Measurements from ENCODE around the gene RFX4. TPM values are rescaled to one million over a fixed set of nuclear protein-coding genes. Genes with fewer than 3 reads are reported as not detected.

RFX4 gene
- total RNA-seq, 1 donor from 2014 or later: 3.4 TPM

- H3K27ac ChIP-seq: no peak overlapping the region
- H4K20me1 ChIP-seq (ENCODE audit: low read depth): no peaks in the 10 kb centered on the region
- TF ChIP-seq EZH2 (IDR thresholded peaks at IDR 0.05): no peak
- no peak for TF ChIP-seq EZH2phosphoT487 (IDR thresholded peaks at IDR 0.05)
- TF ChIP-seq CTCF (IDR thresholded peaks at IDR 0.05): no peak
- no peak overlapping the region for H3K27ac Mint-ChIP-seq
- H3K4me1 ChIP-seq: no peaks in the 10 kb centered on the region
- no peak overlapping the region for H3K9ac ChIP-seq
- no peaks in the 10 kb centered on the region for H3K79me2 ChIP-seq (ENCODE audit: low read depth)
- H3K4me3 Mint-ChIP-seq: no peak overlapping the region
- peaks cover 44% of the 10 kb centered on the region for H3K9me3 Mint-ChIP-seq
- peaks cover 21% of the 10 kb centered on the region for H3K9me3 ChIP-seq (ENCODE audit: low read depth)
- H3K4me1 Mint-ChIP-seq: no peaks in the 10 kb centered on the region
- H3F3A ChIP-seq (ENCODE audit: low read depth): no peaks in the 10 kb centered on the region
- H3K27me3 Mint-ChIP-seq (ENCODE audit: insufficient read depth, low read depth): peaks cover 6% of the 10 kb centered on the region
- H3K27me3 ChIP-seq: peaks cover 3% of the 10 kb centered on the region
- no peak overlapping the region for H3K4me3 ChIP-seq
- peaks cover 5% of the 10 kb centered on the region for H3K36me3 ChIP-seq
- H3K4me2 ChIP-seq: no peak overlapping the region
- peaks cover 88% of the 10 kb centered on the region for H3K36me3 Mint-ChIP-seq
- no peak for DNase-seq (ENCODE audit: low spot score)
- H2AFZ ChIP-seq (replicated peaks): no peak overlapping the region
Observed at GRCh38 chr12:106657488-106657887, 74.7 kb downstream of the RFX4 start.

- Mint-ChIP-seq H3K36me3 (peaks cover 82% of the 10 kb centered on the region), H3K27me3 (ENCODE audit: insufficient read depth, low read depth) (peaks cover 4% of the 10 kb centered on the region), H3K27ac (no peak overlapping the region), H3K9me3 (peaks cover 75% of the 10 kb centered on the region), H3K4me3 (no peak overlapping the region), H3K4me1 (peaks cover 8% of the 10 kb centered on the region)
- Histone ChIP-seq H4K20me1 (ENCODE audit: low read depth) (no peaks in the 10 kb centered on the region), H3K27me3 (no peaks in the 10 kb centered on the region), H3K4me1 (peaks cover 13% of the 10 kb centered on the region), H3K4me2 (no peak overlapping the region), H2AFZ (replicated peaks) (no peak overlapping the region), H3F3A (ENCODE audit: low read depth) (peaks cover 5% of the 10 kb centered on the region), H3K36me3 (peaks cover 17% of the 10 kb centered on the region), H3K9ac (no peak overlapping the region), H3K27ac (no peak overlapping the region), H3K79me2 (ENCODE audit: low read depth) (no peaks in the 10 kb centered on the region), H3K9me3 (ENCODE audit: low read depth) (peaks cover 43% of the 10 kb centered on the region), H3K4me3 (no peak overlapping the region)
- no peak for TF ChIP-seq EZH2phosphoT487 (IDR thresholded peaks at IDR 0.05)
- no peak for TF ChIP-seq EZH2 (IDR thresholded peaks at IDR 0.05)
- no peak for TF ChIP-seq CTCF (IDR thresholded peaks at IDR 0.05)
- DNase-seq (ENCODE audit: low spot score): no peak
Observed at GRCh38 chr12:106663385-106663784, 80.6 kb downstream of the RFX4 start.

- H3K27me3 ChIP-seq: no peaks in the 10 kb centered on the region
- H3K27ac ChIP-seq: no peak overlapping the region
- no peak overlapping the region for H3K27ac Mint-ChIP-seq
- H3K36me3 ChIP-seq: no peaks in the 10 kb centered on the region
- no peak overlapping the region for H3K4me2 ChIP-seq
- H2AFZ ChIP-seq (replicated peaks): no peak overlapping the region
- peaks cover 7% of the 10 kb centered on the region for H3K27me3 Mint-ChIP-seq (ENCODE audit: insufficient read depth, low read depth)
- no peak for TF ChIP-seq CTCF (IDR thresholded peaks at IDR 0.05)
- TF ChIP-seq EZH2phosphoT487 (IDR thresholded peaks at IDR 0.05): no peak
- TF ChIP-seq EZH2 (IDR thresholded peaks at IDR 0.05): no peak
- peaks cover 39% of the 10 kb centered on the region for H3F3A ChIP-seq (ENCODE audit: low read depth)
- no peak overlapping the region for H3K4me3 ChIP-seq
- no peak for DNase-seq (ENCODE audit: low spot score)
- H3K9ac ChIP-seq: no peak overlapping the region
- H3K4me1 ChIP-seq: peaks cover 40% of the 10 kb centered on the region
- peaks cover 47% of the 10 kb centered on the region for H3K36me3 Mint-ChIP-seq
- peaks cover 4% of the 10 kb centered on the region for H4K20me1 ChIP-seq (ENCODE audit: low read depth)
- H3K79me2 ChIP-seq (ENCODE audit: low read depth): no peaks in the 10 kb centered on the region
- peaks cover 54% of the 10 kb centered on the region for H3K4me1 Mint-ChIP-seq
- no peak overlapping the region for H3K4me3 Mint-ChIP-seq
- H3K9me3 ChIP-seq (ENCODE audit: low read depth): peaks cover 6% of the 10 kb centered on the region
- H3K9me3 Mint-ChIP-seq: peaks cover 17% of the 10 kb centered on the region
Observed at GRCh38 chr12:106669216-106669615, 86.4 kb downstream of the RFX4 start.

All from neural progenitor cell (in vitro differentiated cells).